HG02938 (cell line): ENCODE results near the gene PARD3B.

Experiments used
- ATAC-seq: cut with Tn5 transposase; IDR thresholded peaks from one replicate; pipeline ENCODE4 v1.9.1; 2021; ENCODE audit warnings: mild to moderate bottlenecking, moderate library complexity; ENCODE audit not compliant: unreplicated experiment

Gene PARD3B

DNA sequence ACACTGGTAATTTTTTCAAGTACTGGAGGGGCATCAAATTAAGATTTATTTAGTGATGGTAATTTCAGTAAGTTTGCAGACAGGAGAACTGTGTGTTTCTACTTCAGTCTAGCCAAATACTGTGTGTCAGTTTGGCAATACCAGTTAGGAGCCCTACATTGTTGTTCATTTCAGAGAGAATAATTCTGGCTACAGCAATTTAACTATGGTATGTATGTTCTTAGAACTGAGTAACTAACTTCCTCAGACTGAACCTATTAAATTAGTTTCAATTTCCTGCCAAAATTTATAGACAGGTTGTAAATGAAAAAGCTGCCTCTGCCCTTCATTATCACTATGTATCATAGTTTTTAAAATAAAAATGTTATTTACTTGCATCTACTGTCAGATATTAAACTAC, 332.4 kb downstream of the PARD3B start:
- no peak for ATAC-seq

DNA sequence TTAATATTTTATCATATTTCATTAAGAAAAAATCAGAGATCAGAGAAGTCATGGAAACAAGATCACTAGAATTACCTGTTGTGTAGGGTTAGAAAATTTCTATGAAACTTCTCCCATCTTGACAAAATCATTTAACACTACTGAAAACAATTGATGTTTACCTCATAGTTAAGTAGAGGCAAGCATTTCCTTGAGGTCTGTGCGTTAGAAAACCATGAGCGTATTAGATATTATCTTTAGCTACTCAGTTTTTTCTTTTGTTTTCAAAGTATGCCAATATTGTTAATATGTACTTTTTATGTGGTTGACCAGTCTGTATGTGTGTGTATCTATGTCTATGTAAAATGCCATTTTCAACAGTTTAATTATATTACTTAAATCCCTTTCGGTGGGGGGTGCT, 335.7 kb downstream of the PARD3B start:
- no peak for ATAC-seq

DNA sequence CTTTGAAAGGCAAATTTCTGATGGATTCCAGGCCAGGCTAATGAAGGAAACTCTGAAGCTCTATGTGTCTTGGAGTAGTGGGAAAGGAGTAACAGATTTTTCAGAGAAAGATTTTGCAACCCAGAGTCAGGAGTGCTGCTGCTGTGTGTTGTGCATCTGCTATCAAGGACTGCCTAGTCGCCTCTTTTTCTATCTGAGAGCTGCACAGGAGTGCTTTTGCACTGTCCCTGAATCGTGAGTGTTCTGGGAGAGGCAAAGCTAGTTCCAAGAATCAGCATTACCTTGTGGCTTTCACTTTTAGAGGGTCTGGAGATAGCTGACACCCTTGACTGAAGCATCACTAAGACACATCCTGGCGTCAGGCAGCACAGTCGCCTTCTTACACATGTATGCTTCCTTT, 336.4 kb downstream of the PARD3B start:
- ATAC-seq: no peak

DNA sequence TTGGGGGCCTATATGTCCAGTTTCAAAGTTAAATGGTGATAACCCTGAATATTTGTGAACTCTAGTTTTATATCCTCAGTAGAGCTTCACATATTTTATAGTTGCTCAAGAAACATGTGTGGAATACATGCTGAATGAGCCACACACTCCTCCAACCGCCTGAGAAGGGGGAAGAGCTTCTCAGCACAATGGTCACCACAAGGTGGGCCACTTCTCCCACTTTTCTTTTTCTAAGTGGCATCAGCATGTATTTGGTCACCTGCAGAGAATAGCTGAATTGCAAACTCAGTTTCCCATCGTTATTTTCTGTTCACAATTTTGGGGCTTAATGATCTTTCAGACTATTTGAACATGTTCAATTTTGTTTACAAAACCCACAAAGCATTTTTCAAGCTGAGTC, 340.5 kb downstream of the PARD3B start:
- ATAC-seq: no peak

DNA sequence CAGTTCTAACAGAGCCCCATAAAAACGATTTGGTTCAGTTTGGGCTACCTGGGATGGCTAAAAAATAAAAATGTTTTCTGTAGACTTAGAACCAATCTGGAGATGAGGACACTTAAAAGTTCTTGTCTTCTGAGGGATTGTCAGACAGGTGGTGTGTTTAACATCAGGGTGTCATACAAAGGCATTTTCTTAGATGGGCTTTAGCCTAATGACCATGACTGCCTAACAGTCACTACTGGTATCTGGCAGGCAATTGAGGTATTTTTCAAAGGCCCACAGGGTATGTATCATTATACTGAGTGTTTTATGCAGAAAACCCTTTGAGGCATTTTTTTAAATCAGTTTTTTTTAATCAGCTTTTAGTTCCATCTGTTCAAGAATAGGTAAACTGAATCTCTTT, 341.4 kb downstream of the PARD3B start:
- no peak for ATAC-seq

DNA sequence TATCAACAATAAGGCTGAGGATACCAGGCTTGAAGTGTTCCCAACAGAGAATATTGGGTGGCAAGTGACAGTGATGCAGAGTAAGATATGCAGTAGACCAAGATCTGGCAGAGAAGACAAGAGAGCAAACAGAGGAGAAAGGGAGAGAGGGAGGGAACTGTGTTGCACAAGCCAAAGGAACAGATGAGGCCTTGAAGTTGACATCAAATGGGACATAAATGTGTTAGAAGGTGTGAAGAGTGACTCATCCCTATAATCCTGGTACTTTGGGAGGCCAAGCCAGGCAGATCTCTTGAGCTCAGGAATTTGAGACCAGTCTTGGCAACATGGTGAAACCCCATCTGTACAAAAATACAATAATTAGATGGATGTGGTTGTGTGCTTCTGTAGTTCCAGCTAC, 342.9 kb downstream of the PARD3B start:
- no peak for ATAC-seq

DNA sequence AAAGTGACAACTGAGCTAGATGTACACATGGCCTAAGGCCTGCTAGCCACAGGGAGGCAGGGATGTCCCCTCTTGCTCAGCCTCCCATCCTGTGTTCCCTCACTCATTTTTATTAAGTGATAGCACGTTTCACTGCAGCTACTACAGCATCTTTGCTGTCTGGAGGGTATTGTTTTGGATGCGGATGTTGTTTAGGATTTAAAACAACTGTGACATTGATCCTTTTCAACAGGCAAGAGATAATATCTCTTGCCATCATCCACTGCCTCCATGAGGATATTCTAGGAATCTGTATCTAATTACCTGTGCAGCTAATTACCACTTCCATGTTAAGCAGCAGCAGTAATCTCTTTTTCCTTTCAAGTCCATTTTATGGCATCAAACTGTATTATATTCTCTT, 345.4 kb downstream of the PARD3B start:
- ATAC-seq: no peak

DNA sequence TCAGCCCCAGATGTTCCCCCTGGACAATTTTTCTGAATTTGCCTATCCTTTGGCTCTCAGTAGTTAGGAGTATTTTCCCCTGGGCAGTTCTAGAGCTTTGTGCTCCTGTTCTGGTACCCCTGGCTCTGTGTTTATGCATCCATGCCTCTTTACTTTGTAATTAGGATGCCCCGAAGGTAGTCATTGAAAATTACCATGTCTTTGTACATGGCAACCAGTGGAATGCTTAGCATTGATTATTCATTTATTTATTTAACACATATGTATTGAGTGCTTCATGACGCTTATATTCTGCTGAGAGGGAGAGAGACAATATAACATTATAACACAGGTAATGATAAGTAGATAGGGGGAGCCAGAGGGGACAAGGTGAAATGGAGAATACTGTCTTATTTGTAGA, 346.5 kb downstream of the PARD3B start:
- no peak for ATAC-seq

DNA sequence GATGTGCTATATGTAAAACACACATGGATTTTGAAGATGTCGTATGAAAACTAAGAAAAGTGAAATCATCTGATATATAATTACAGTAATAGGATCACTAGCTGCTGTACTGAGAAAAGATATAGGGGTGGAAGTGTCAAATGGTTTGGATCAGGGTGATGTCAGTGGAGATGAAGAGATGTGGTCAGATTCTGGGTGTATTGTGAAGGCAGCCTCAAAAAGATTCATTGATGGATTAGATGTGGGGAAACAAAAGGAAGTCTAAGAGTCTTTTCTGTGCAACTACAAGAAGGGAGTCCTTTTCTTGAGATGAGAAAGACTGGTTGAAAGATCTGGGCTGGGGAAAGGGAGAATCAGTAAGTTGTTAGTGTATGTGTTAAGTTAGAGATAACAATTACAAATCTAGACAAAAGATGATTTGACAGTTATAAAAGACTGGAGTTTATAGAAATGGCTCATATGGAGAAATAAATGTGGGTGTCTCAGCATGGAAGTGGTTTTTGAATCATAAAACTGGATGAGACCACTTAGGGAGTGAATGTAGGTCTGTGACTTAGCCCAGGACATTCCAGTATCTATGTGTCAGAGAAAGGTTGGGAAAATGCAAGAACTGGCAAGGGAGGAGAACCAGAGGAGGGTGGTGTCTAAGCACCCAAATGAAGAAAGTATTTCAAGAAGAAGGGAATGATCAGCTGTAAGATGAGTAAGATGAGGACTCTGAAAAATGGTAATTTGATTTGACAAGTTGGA, 347.4 kb downstream of the PARD3B start:
- no peak for ATAC-seq

DNA sequence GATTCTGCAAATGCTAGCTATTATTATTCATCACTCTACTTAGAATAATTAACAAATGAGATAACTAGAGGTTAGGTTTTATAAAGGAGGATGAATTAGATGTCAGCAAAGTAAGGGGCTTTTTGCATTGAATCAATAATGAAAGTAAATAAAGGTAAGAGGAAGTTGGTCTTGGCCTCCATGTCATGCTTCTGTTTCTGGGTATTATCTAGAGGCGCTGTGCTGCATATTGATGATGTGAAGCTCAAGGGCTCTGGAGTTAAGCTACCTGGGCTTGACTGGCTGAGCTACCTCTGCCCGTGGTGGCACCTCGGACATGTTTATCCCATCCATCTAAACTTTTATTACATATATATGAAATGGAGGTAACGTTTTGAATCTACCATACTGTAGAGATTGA, 350.9 kb downstream of the PARD3B start:
- no peak for ATAC-seq

DNA sequence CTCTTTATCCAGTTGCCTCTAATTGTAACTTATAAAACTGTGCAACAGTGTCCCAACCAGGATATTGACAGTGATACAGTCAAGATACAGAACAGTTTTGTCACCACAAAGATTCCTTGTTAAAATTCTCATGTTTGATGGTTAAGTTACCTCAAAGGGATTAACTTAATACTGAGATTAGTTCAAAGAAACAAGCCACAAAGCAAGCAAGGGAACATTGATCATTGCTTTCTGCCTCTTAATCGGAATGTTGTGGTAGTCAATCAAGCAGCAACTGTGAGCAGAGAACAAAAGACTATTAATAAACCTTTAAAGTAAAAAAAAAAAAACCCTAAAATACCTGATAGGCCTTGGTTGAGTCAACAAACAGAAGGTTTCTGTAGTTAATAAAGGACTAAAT, 352.3 kb downstream of the PARD3B start:
- ATAC-seq: no peak

DNA sequence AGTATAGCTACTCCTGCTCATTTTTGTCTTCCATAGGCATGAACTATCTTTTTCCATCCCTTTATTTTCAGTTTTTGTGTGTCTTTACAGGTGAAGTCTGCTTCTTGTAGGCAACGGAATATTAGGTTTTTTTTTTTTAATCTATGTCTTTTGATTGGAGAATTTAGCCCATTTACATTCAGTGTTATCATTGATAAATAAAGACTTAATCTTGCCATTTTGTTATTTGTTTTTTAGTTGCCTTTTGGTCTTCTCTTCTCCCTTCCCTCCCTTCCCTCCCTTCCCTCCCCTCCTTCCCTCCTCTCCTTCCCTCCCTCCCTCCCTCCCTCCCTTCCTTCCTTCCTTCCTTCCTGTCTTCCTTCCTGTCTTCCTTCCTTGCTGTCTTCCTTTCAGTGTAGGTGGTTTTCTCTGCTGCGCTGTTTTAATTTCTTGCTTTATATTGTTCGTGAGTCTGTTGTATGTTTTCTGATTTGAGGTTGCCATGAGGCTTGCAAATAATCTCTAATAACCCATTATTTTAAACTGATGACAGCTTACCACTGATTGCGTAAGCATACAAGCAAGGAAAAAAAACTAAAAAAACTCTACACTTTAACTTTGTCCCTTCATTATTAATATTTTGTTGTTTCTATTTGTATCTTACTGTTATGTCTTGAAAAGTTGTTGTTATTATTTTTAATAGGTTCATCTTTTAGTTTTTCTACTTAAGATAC, 353.8 kb downstream of the PARD3B start:
- ATAC-seq: no peak

DNA sequence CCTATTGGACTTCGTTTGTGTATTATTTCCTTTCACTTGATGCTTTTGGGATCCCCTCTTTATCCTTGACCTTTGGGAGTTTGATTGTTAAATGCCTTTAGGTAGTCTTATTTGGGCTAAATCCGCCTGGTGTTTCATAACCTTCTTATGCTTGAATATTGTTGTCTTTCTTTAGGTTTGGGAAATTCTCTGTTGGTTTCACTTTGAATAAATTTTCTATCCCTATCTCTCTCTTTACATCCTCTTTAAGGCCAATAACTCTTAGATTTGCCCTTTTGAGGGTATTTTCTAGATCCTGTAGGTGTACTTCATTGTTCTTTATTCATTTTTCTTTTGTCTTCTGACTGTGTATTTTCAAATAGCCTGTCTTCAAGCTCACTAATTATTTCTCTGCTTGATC, 354.7 kb downstream of the PARD3B start:
- ATAC-seq: no peak

DNA sequence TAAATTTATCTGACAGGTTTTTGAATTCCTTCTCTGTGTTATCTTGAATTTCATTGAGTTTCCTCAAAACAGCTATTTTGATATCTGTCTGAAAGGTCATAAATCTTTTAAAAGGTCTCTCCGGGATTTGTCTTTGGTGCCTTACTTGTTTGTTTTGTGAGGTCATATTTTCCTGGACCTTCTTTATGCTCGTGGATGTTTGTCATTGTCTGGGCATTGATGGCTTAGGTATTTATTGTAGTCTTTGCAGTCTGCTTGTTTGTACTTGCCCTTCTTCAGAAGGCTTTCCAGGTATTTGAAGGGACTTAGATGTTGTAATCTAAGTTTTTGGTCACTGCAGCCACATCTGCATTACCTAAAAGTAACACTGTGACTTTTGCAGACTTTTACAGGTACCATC, 355.2 kb downstream of the PARD3B start:
- ATAC-seq: no peak

DNA sequence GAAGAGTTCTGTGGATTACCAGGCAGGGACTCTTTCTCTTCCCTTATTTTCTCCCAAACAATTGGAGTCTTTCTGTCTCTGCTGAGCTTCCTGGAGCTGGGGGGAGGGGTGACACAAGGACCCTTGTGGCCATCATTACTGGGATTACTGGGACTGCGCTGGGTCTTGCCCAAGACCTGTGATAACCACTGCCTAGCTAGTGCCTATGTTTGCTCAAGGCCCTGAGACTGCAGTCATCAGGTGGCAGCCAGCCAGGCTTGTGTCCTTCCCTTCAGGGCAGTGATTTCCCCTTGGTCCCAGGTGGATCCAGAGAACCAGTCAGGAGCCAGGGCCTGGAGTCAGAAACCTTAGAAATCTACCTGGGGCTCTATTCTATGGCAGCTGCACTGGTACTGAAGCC, 355.6 kb downstream of the PARD3B start:
- ATAC-seq: no peak

DNA sequence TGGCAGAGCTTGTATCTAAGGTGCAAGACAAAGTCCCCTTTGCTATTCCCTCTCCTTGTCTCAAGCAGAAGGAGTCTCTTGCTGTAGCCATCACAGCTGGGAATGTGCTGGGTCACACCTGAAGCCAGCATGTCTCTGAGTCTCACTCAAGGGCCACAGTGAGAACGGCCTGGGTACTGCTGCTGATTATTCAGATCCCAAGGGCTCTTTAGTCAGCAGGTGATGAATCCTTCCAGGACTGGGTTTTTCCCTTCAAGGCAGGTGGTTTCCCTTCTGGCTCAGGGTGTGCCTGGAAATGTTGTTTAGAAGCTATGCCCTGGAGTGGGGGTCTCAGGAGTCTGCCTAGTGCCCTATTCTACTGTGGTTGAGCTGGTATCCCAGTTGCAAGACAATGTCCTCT, 356.3 kb downstream of the PARD3B start:
- no peak for ATAC-seq

DNA sequence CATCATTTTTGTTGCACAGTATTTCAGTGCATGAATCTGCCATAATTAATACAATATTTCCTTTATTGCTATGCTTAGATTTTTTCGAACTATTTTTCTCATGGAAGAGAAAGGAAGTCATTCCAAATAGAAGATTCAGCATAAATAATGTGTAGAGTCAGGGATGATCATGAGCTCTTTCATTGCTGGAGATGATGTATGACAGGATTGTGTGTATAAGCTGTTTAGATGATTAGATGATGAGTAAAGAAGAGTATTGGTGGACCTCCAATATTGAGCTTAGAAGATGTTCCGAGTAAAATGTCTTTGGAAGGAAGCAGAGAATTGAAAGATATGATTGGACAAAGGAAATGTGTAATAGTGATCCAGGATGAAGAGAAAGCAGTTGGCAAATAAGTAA, 364.5 kb downstream of the PARD3B start:
- no peak for ATAC-seq

DNA sequence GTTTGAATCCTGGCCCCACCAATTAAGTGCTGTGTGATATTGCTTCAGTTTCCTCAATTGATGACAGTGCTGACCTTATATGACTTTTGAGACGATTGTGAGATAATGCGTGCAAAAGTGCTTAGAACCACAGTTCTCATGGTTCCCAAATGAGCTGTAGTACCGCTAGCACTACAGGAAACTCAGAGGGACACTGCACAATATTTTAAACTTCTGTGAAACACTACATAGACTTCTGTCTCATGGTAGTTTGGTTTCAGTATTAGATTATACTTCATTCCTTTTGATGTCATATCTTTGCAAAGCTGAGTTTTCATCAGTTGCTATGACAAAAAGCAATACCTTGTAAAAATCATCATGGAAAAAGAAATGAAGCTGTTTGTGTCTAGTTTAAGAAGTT, 368.0 kb downstream of the PARD3B start:
- no peak for ATAC-seq

DNA sequence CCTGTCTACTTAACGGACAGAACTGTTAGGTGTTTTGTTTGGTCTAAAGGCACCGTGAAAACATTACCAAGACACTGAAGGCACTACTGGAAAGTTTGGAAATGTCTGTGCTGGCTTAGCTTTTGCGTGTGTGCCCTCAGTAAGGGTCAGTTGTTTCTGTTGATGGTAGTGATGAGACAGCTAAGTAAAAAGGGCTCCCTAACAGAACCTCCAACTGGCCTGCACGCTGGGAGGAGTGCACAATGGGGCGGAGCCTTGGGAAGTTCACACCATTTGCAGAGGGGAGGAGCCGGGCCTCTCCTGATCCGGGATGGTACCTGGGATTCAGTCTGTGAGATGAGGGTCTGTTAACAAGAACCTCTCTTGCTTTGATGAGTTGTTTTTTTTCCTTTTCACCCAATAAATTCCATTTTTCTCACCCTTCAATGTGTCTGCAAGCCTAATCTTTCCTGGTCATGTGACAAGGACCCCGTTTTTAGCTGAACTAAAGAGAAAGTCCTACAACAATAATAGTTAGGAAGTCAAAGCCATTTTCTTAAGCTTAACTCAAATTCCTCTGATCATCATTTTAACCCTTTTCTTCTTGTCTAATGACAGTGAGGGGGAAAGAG, 368.7 kb downstream of the PARD3B start:
- ATAC-seq: no peak

DNA sequence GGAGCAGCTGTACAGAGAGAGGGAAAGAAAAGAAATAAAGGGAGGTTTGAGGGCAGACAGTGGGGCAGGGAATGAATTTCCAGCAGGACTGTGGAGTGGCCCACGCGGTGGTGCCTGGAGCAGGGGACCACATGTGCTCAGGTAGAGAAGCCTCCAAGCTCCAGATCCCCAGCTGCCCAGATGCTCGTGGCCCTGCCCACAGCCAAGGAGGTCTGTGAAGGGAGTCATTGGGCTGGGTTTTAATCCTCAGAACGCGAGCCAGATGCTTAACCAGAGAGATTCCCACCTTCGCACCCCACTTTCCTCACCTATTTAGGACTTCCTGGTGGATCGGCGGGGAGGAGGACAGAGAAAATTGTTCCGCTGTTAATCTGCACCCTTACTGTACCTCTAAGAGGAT, 369.4 kb downstream of the PARD3B start:
- no peak for ATAC-seq

DNA sequence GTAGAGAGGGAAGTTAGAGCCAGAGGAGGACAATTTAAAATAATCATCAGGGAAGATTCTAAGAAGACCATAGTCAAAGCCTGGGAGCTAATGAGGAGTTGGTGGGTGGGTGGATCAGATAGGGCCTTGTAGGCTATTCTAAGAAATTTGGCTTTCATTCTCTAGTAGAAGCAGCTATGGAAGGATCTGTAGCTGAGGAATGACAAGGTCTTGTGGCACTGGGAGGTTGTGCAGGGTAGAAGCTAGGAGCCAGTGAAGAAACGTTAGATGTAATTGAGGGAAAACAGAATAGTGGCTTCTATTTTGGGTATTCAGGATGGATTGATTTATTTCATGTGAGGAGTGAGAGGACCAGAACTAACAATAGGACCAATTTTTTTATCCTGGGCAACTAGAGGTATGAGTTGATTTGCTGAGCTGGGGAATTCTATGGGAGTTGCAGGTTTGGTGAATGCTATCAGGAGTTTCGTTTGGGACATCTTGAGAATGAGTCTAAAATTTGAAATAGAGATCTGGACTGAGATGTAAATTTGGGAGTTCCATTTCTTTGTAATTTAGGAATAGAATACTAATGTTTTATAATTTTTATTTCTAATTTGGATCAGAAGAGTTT, 371.9 kb downstream of the PARD3B start:
- ATAC-seq: no peak

DNA sequence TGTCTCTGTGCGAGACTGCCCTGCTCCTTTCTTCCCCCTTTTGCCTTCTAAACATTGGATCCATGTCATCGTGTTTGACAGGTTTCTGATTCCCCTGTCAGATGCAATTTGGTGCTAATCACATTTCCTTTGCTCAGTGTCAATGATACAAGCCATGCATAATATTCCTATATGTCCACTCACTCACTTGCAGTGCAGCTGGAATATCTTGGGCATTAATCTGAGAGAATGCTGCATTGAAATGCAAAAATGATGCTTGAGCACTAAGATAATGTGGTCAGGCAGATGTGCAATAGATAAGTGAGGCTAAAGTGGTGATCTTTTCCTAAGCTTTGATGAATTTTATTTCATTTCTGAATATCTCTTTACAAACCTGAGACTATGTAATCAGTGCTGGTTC, 375.5 kb downstream of the PARD3B start:
- ATAC-seq: no peak
